OCI-LY3 (cell line): ENCODE data around the gene DNAJC15.

Source experiments
- H2AFZ ChIP-seq: fragments of 200-600, 300-600 bp; shearing (Covaris generic); 2 replicates; pipeline ENCODE4 v1.6.0; 2014; ENCODE audit warnings: antibody characterized with exemption, low read depth, low read length
- H3K27ac ChIP-seq: fragments of 200-600, 300-600 bp; sonication (generic); 2 replicates; pipeline ENCODE4 v1.5.1; 2014; ENCODE audit warnings: mild to moderate bottlenecking, low read length, moderate library complexity, mixed read lengths
- H3K27me3 ChIP-seq: fragments of 200-600, 300-600 bp; sonication (generic); 2 replicates; pipeline ENCODE4 v1.6.1; 2014; ENCODE audit warnings: low read depth, low read length, mixed read lengths
- H3K36me3 ChIP-seq: fragments of 200-600, 300-600 bp; sonication (generic); replicated peaks from 2 replicates; pipeline ENCODE3; 2014; ENCODE audit warnings: low read depth, low read length, mixed read lengths
- H3K4me1 ChIP-seq: fragments of 300-600, 200-600 bp; sonication (generic); 2 replicates; pipeline ENCODE4 v1.6.1; 2014; ENCODE audit warnings: low read length, mixed read lengths
- H3K4me2 ChIP-seq: fragments of 200-600, 300-600 bp; sonication (generic); 2 replicates; pipeline ENCODE4 v1.6.1; 2014; ENCODE audit warnings: low read length, mixed read lengths
- H3K4me3 ChIP-seq: fragments of 300-600, 200-600 bp; sonication (generic); 2 replicates; pipeline ENCODE4 v1.5.1; 2014; ENCODE audit warnings: antibody characterized with exemption, mild to moderate bottlenecking, low read length, moderate library complexity
- H3K79me2 ChIP-seq: fragments of 300-600, 200-600 bp; shearing (Covaris generic); 2 replicates; pipeline ENCODE4 v1.6.1; 2014; ENCODE audit warnings: mild to moderate bottlenecking, low read length, mixed read lengths
- H3K9ac ChIP-seq: fragments of 300-600, 200-600 bp; shearing (Covaris generic); 2 replicates; pipeline ENCODE4 v1.6.0; 2014; ENCODE audit warnings: mild to moderate bottlenecking, low read length, moderate library complexity
- H3K9me3 ChIP-seq: fragments of 200-600, 300-600 bp; shearing (Covaris generic); 2 replicates; pipeline ENCODE4 v1.6.1; 2014; ENCODE audit warnings: low read length, mixed read lengths; ENCODE audit not compliant: insufficient read depth
- H4K20me1 ChIP-seq: fragments of 200-600, 300-600 bp; sonication (generic); 2 replicates; pipeline ENCODE4 v1.6.1; 2016; ENCODE audit warnings: low read length, mixed read lengths; ENCODE audit not compliant: insufficient read depth
- EZH2phosphoT487 ChIP-seq: fragments of 200-600 bp; shearing (Covaris generic); IDR thresholded peaks from 2 replicates; pipeline ENCODE4 v1.6.1; 2018; ENCODE audit warnings: antibody characterized with exemption, mixed run types, low read depth
- TF ChIP-seq, protein P1 (sequence below): fragments of 200-600, 300-600 bp; sonication (generic); IDR thresholded peaks from 2 replicates; pipeline ENCODE4 v1.5.1; 2014; ENCODE audit warnings: antibody characterized with exemption, low read length, low read depth

DNAJC15 gene

DNA sequence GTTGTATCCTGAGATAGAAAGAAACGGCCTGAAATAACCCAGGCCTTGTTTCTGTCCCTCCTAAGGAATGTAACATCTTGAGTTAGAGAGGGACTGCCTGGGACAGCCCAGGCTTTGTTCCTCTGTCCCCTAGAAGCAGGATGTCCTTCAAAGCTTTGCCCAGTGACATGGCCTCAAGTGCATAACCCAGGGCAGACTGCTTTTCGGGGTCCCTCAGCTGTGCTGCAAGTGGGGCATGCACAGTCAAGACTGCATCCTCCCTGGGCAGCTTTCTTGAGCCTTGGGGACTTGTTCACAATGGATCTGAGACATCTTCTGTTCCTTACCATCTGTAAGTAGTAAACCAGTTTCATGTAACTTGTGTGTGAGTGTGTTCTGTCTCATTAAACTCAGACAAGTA, 23.9 kb upstream of the DNAJC15 start:
- H3K9me3 ChIP-seq, result 0 out of 2 replicates have a peak, but pooled peaks cover 3% of the 10 kb centered on the region
- no peak overlapping the region for H3K27ac ChIP-seq
- H4K20me1 ChIP-seq, result no peaks in the 10 kb centered on the region
- no peaks in the 10 kb centered on the region for H3K27me3 ChIP-seq
- H3K4me1 ChIP-seq, result peaks cover 25% of the 10 kb centered on the region
- no peak overlapping the region for H3K9ac ChIP-seq
- TF ChIP-seq EZH2phosphoT487, result no peak
- TF ChIP-seq, protein P1, sequence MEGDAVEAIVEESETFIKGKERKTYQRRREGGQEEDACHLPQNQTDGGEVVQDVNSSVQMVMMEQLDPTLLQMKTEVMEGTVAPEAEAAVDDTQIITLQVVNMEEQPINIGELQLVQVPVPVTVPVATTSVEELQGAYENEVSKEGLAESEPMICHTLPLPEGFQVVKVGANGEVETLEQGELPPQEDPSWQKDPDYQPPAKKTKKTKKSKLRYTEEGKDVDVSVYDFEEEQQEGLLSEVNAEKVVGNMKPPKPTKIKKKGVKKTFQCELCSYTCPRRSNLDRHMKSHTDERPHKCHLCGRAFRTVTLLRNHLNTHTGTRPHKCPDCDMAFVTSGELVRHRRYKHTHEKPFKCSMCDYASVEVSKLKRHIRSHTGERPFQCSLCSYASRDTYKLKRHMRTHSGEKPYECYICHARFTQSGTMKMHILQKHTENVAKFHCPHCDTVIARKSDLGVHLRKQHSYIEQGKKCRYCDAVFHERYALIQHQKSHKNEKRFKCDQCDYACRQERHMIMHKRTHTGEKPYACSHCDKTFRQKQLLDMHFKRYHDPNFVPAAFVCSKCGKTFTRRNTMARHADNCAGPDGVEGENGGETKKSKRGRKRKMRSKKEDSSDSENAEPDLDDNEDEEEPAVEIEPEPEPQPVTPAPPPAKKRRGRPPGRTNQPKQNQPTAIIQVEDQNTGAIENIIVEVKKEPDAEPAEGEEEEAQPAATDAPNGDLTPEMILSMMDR, result no peak
- H3K36me3 ChIP-seq, result no peaks in the 10 kb centered on the region
- H3K79me2 ChIP-seq, result no peaks in the 10 kb centered on the region
- no peak overlapping the region for H3K4me2 ChIP-seq
- H2AFZ ChIP-seq, result no peak overlapping the region
- H3K4me3 ChIP-seq, result no peak overlapping the region

DNA sequence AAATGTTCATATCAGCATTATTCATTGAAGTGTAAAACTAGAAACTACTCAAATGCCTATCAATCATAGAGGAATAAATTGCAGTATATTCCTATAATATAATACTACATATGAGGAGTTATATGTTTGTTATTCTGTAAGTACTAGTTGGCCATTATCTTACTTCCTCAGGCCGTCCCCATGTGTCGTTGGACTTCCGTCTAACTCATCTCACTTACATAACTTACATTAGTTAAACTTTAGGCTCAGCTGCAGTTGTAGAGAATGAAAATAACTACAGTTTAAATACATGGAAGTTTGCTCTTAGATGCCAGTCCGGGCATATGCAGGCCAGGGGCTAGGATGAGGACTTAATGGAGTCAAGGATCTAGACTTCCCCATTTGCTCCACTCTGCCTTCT, 22.7 kb upstream of the DNAJC15 start:
- no peak overlapping the region for H2AFZ ChIP-seq
- H3K27ac ChIP-seq, result no peak overlapping the region
- H3K36me3 ChIP-seq, result no peaks in the 10 kb centered on the region
- H3K4me2 ChIP-seq, result no peak overlapping the region
- H3K4me1 ChIP-seq, result peaks cover 24% of the 10 kb centered on the region
- 0 out of 2 replicates have a peak, but pooled peaks cover 3% of the 10 kb centered on the region for H3K9me3 ChIP-seq
- no peaks in the 10 kb centered on the region for H3K79me2 ChIP-seq
- no peaks in the 10 kb centered on the region for H3K27me3 ChIP-seq
- H3K9ac ChIP-seq, result no peak overlapping the region
- no peak for TF ChIP-seq EZH2phosphoT487
- TF ChIP-seq, protein P1, result no peak
- H3K4me3 ChIP-seq, result no peak overlapping the region
- no peaks in the 10 kb centered on the region for H4K20me1 ChIP-seq

DNA sequence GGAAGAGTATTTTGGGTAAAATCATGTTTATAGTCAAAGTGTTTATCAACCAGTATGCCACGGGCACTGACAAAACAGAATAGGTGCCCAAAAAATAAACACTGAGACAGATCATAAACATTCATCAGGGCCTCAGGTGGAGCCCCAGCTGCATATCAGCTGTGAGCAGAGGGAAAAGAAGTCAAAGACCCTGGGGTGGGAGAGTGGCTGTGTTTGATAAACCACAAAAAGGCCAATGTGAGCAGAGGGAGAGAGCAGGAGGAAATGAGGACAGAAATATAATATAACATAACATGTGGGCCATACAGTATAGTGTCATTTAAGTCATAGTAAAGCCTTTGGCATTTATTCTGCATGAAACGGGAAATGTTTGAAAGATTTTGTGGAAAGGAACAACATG, 21.4 kb upstream of the DNAJC15 start:
- H3K9ac ChIP-seq, result no peak overlapping the region
- H3K4me1 ChIP-seq, result peaks cover 13% of the 10 kb centered on the region
- 0 out of 2 replicates have a peak, but pooled peaks cover 3% of the 10 kb centered on the region for H3K9me3 ChIP-seq
- H3K27me3 ChIP-seq, result 0 out of 2 replicates have a peak, but pooled peaks cover 4% of the 10 kb centered on the region
- H4K20me1 ChIP-seq, result no peaks in the 10 kb centered on the region
- H3K27ac ChIP-seq, result no peak overlapping the region
- H3K4me3 ChIP-seq, result no peak overlapping the region
- TF ChIP-seq, protein P1, result no peak
- no peak for TF ChIP-seq EZH2phosphoT487
- no peaks in the 10 kb centered on the region for H3K79me2 ChIP-seq
- no peak overlapping the region for H3K4me2 ChIP-seq
- H2AFZ ChIP-seq, result no peak overlapping the region
- H3K36me3 ChIP-seq, result no peaks in the 10 kb centered on the region

DNA sequence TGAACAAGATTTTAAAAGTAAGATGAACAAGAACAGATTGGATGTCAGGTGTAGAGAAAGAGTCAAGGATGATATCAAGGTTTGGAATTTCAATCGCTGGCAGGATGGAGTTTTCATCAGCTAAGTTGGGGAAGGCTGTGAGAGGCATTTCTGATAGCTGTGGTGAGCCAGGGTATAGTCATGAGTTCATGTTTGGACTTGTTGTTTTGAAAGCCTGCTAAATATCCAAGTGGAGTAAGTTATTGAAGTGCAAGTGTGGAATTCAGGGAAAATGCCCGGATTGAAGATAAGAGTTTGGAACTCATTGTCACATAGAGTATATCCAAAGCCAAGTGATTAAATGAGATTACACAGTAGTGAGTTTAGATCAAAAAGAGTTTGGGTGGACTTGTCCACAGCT, 20.4 kb upstream of the DNAJC15 start:
- Histone ChIP-seq H3K9me3 (0 out of 2 replicates have a peak, but pooled peaks cover under 1% of the 10 kb centered on the region), H3K9ac (no peak overlapping the region), H3K36me3 (no peaks in the 10 kb centered on the region), H4K20me1 (no peaks in the 10 kb centered on the region), H3K4me2 (no peak overlapping the region), H3K79me2 (no peaks in the 10 kb centered on the region), H3K4me3 (no peak overlapping the region), H3K4me1 (peaks cover 5% of the 10 kb centered on the region), H3K27ac (no peak overlapping the region), H3K27me3 (0 out of 2 replicates have a peak, but pooled peaks cover 9% of the 10 kb centered on the region), H2AFZ (no peak overlapping the region)
- TF ChIP-seq, protein P1, result no peak
- TF ChIP-seq EZH2phosphoT487, result no peak
